GM23248 (cell line): Measurements from ENCODE around the gene NAPG. TPM values are rescaled to one million over a fixed set of nuclear protein-coding genes. Genes with fewer than 3 reads are reported as not detected.
A peak's percentile ranks its signal among the peaks of the same experiment; 100 is the strongest.

ENCODE experiments used
- DNase-seq: peaks from one replicate; pipeline ENCODE4 v3.0.0-alpha.2; 2015
- H2AFZ ChIP-seq: fragments of 200-600 bp; sonication (generic); 2 replicates; pipeline ENCODE4 v1.6.1; 2016; ENCODE audit warnings: antibody characterized with exemption
- H3F3A ChIP-seq: fragments of 200-600 bp; sonication (generic); 2 replicates; pipeline ENCODE4 v1.6.1; 2016; ENCODE audit warnings: mild to moderate bottlenecking, antibody characterized with exemption, mixed run types; ENCODE audit not compliant: insufficient read depth
- H3K27ac ChIP-seq: fragments of 200-600 bp; sonication (generic); 2 replicates; pipeline ENCODE4 v1.5.1; 2016; ENCODE audit warnings: mild to moderate bottlenecking
- H3K27me3 ChIP-seq: fragments of 200-600 bp; sonication (generic); replicated peaks from 2 replicates; pipeline ENCODE4 v1.6.1; 2016; ENCODE audit warnings: mild to moderate bottlenecking; ENCODE audit not compliant: insufficient read depth
- H3K36me3 ChIP-seq: fragments of 200-600 bp; sonication (generic); 2 replicates; pipeline ENCODE4 v1.6.1; 2016; ENCODE audit warnings: low read depth, mild to moderate bottlenecking
- H3K4me1 ChIP-seq: fragments of 200-600 bp; sonication (generic); 2 replicates; pipeline ENCODE4 v1.6.1; 2016; ENCODE audit warnings: mild to moderate bottlenecking; ENCODE audit not compliant: insufficient read depth
- H3K4me2 ChIP-seq: fragments of 200-600 bp; sonication (generic); one replicate; pipeline ENCODE4 v1.6.1; 2016; ENCODE audit warnings: mild to moderate bottlenecking; ENCODE audit not compliant: unreplicated experiment
- H3K4me3 ChIP-seq: fragments of 200-600 bp; sonication (generic); 2 replicates; pipeline ENCODE4 v1.5.1; 2016; ENCODE audit warnings: mild to moderate bottlenecking
- H3K79me2 ChIP-seq: fragments of 200-600 bp; sonication (generic); 2 replicates; pipeline ENCODE4 v1.6.1; 2016; ENCODE audit warnings: mild to moderate bottlenecking; ENCODE audit not compliant: insufficient read depth
- H3K9ac ChIP-seq: fragments of 200-600 bp; sonication (generic); 2 replicates; pipeline ENCODE4 v1.6.1; 2016; ENCODE audit warnings: mild to moderate bottlenecking
- H3K9me2 ChIP-seq: fragments of 200-600 bp; sonication (generic); 2 replicates; pipeline ENCODE4 v1.6.1; 2016; ENCODE audit warnings: mixed run types, mild to moderate bottlenecking, moderate library complexity; ENCODE audit not compliant: insufficient read depth
- H3K9me3 ChIP-seq: fragments of 200-600 bp; sonication (generic); one replicate; pipeline ENCODE4 v1.6.1; 2017; ENCODE audit warnings: low read depth
- H4K20me1 ChIP-seq: fragments of 200-600 bp; sonication (generic); 2 replicates; pipeline ENCODE4 v1.6.0; 2016; ENCODE audit not compliant: insufficient read depth
- EZH2 ChIP-seq: fragments of 200-600 bp; sonication (generic); IDR thresholded peaks from 2 replicates; pipeline ENCODE4 v1.6.1; 2018; ENCODE audit warnings: antibody characterized with exemption, mild to moderate bottlenecking; ENCODE audit not compliant: insufficient read depth, poor library complexity, severe bottlenecking
- EZH2phosphoT487 ChIP-seq: fragments of 200-600 bp; sonication (generic); IDR thresholded peaks from 2 replicates; pipeline ENCODE4 v1.6.1; 2018; ENCODE audit warnings: antibody characterized with exemption, moderate library complexity, mild to moderate bottlenecking, low read depth; ENCODE audit not compliant: insufficient read depth
- WGBS, 2 experiments: methylation state at CpG; one replicate each; pipeline ENCODE4 v1.1.6; 2015 to 2017; ENCODE audit warnings: low lambda C conversion rate in 2 of 2, low coverage in 1 of 2; ENCODE audit errors: missing lambda C conversion rate in 2 of 2; 5-methylcytosine and 5-hydroxymethylcytosine counted together
- in situ Hi-C: fragments of 300-500 bp; cut with MboI; formaldehyde crosslinking; loops from 2 replicates; pipeline ENCODE4 v1.15.0; 2020
- polyA plus RNA-seq: library from polyadenylated mRNA; unstranded; fragments of >200 nt; fragmentation: Nextera tagmentation; extraction: Ambion mirVana; gene quantifications from 2 replicates; pipeline ENCODE4 v1.2.1, GENCODE V29; 2016
- total RNA-seq: library from RNA; depleted of rRNA; stranded (reverse); fragments of >200 nt; shearing (Covaris generic); gene quantifications from 2 replicates; pipeline ENCODE4 v1.2.3, GENCODE V29; 2014

Gene NAPG
- total and polyA plus RNA-seq, 2 experiments from 2014 or later: 24.5 to 33.6 TPM

- peak overlapping the region; percentile 87 for H3K4me3 ChIP-seq
- WGBS, 2 experiments: 34% methylated on average over 11 of the region's 11 CpGs
These were observed 1.1 kb upstream of the NAPG start for GRCh38 chr18:10524507-10525370.

GRCh38 chr18:10525371-10525691 lies 496 bp upstream of the NAPG start:
- H3K27ac ChIP-seq: peak overlapping the region; percentile 76
- WGBS, 2 experiments: 47 to 49% methylated on average over 7 of the region's 7 CpGs
- H3K27me3 ChIP-seq: no peaks in the 10 kb centered on the region
- H3K4me1 ChIP-seq: peaks cover 21% of the 10 kb centered on the region
- H3K9me3 ChIP-seq: no peaks in the 10 kb centered on the region
- no peak for TF ChIP-seq EZH2phosphoT487
- no peak for TF ChIP-seq EZH2
- H3K4me3 ChIP-seq: peak overlapping the region; percentile 87
- H3K79me2 ChIP-seq: peaks cover 42% of the 10 kb centered on the region
- in situ Hi-C loops: no loop called here
- peak overlapping the region; percentile 84 for H2AFZ ChIP-seq
- peak overlapping the region; percentile 91 for H3K4me2 ChIP-seq
- peaks cover 8% of the 10 kb centered on the region; the same call in 1 of the 2 replicates for H4K20me1 ChIP-seq
- no peak for DNase-seq
- peaks cover 14% of the 10 kb centered on the region for H3F3A ChIP-seq
- no peaks in the 10 kb centered on the region for H3K36me3 ChIP-seq
- peak overlapping the region; percentile 90 for H3K9ac ChIP-seq
- no peaks in the 10 kb centered on the region for H3K9me2 ChIP-seq

More at GRCh38 chr18:10524507-10525370, 1.1 kb upstream of the NAPG start:
- in situ Hi-C loops: loop anchor here (5.0 to 25.0 kb wide), 2 partner anchors 552 to 837 kb away; no protein-coding TSS in a partner anchor
- Histone ChIP-seq H3K27me3 (no peaks in the 10 kb centered on the region), H2AFZ (peak overlapping the region; percentile 84), H3K79me2 (peaks cover 36% of the 10 kb centered on the region), H3F3A (peaks cover 16% of the 10 kb centered on the region), H3K9me3 (no peaks in the 10 kb centered on the region), H4K20me1 (peaks cover 6% of the 10 kb centered on the region; the same call in 1 of the 2 replicates), H3K9me2 (no peaks in the 10 kb centered on the region), H3K9ac (peak overlapping the region; percentile 90; the same call in 1 of the 2 replicates), H3K36me3 (no peaks in the 10 kb centered on the region), H3K4me2 (peak overlapping the region; percentile 91), H3K4me1 (peaks cover 20% of the 10 kb centered on the region), H3K27ac (peak overlapping the region; percentile 76)
- peak; percentile 74 for DNase-seq
- no peak for TF ChIP-seq EZH2
- TF ChIP-seq EZH2phosphoT487: no peak

GRCh38 chr18:10526561-10526949 lies 728 bp downstream of the NAPG start:
- H3K9ac ChIP-seq: peak overlapping the region; percentile 90
- H3K79me2 ChIP-seq: peaks cover 54% of the 10 kb centered on the region
- in situ Hi-C loops: no loop called here
- H3K27me3 ChIP-seq: no peaks in the 10 kb centered on the region
- peaks cover 11% of the 10 kb centered on the region; the same call in 1 of the 2 replicates for H4K20me1 ChIP-seq
- TF ChIP-seq EZH2: no peak
- H3K9me3 ChIP-seq: no peaks in the 10 kb centered on the region
- peak overlapping the region; percentile 81 for H3K4me2 ChIP-seq
- 2 to 5% methylated on average over 11 of the region's 11 CpGs for WGBS, 2 experiments
- H3K9me2 ChIP-seq: no peaks in the 10 kb centered on the region
- H3K4me1 ChIP-seq: peaks cover 24% of the 10 kb centered on the region
- H3F3A ChIP-seq: peaks cover 14% of the 10 kb centered on the region
- peak overlapping the region; percentile 87 for H3K4me3 ChIP-seq
- peak; percentile 45 for DNase-seq
- H2AFZ ChIP-seq: peak overlapping the region; percentile 84
- H3K36me3 ChIP-seq: no peaks in the 10 kb centered on the region
- peak overlapping the region; percentile 76 for H3K27ac ChIP-seq

- Histone ChIP-seq H3K27ac (no peak overlapping the region), H3K4me2 (no peak overlapping the region)
These were observed 2.6 kb downstream of the NAPG start for GRCh38 chr18:10528439-10528838.

More at GRCh38 chr18:10528439-10528838, 2.6 kb downstream of the NAPG start:
- H4K20me1 ChIP-seq: peaks cover 11% of the 10 kb centered on the region; the same call in 1 of the 2 replicates
- peaks cover 14% of the 10 kb centered on the region for H3F3A ChIP-seq
- in situ Hi-C loops: no loop called here
- 79 to 81% methylated on average over 3 of the region's 3 CpGs for WGBS, 2 experiments
- DNase-seq: no peak
- peaks cover 73% of the 10 kb centered on the region for H3K79me2 ChIP-seq
- no peak overlapping the region for H2AFZ ChIP-seq
- TF ChIP-seq EZH2phosphoT487 (no peak), EZH2 (no peak)
- no peak overlapping the region for H3K4me3 ChIP-seq
- H3K27me3 ChIP-seq: no peaks in the 10 kb centered on the region
- H3K9me3 ChIP-seq: no peaks in the 10 kb centered on the region
- peaks cover 13% of the 10 kb centered on the region; the same call in 1 of the 2 replicates for H3K36me3 ChIP-seq
- peaks cover 24% of the 10 kb centered on the region for H3K4me1 ChIP-seq
- H3K9ac ChIP-seq: no peak overlapping the region
- H3K9me2 ChIP-seq: no peaks in the 10 kb centered on the region
